A673 (cell line): ENCODE measurements around the gene ZC3H12C. TPM values are rescaled to one million over a fixed set of nuclear protein-coding genes. Genes with fewer than 3 reads are reported as not detected.

Experiments used
- BruUV-seq: library from RNA; stranded (reverse); fragments of 400-500 nt; replicated peaks from 2 replicates; lab custom pipeline; 2021; lab: Mats Ljungman, UMichigan
- CTCF ChIA-PET: fragments of 300-600 bp; sonication (Branson Sonifier 250); formaldehyde crosslinking; loops from one replicate; lab custom pipeline; 2022; ENCODE audit warnings: antibody characterized with exemption; lab: Charles Lee
- POLR2A ChIA-PET: fragments of 300-600 bp; sonication (Branson Sonifier 250); formaldehyde crosslinking; loops from one replicate; lab custom pipeline; 2022; ENCODE audit warnings: antibody characterized with exemption; ENCODE audit not compliant: low non-redundant PET; lab: Charles Lee
- DNase-seq: peaks from one replicate; pipeline ENCODE4 v3.0.0-alpha.2; 2015; ENCODE audit warnings: low spot score
- H3K27ac ChIP-seq: fragments of 200-600 bp; sonication (generic); 2 replicates; pipeline ENCODE4 v1.5.1; 2016; ENCODE audit warnings: mixed run types, low read depth, mild to moderate bottlenecking, mixed read lengths, antibody characterized with exemption, low read length; ENCODE audit not compliant: poor library complexity, severe bottlenecking
- H3K27me3 ChIP-seq: fragments of 200-600 bp; sonication (generic); replicated peaks from 2 replicates; pipeline ENCODE4 v1.6.1; 2017; ENCODE audit warnings: mixed run types, low read depth, mild to moderate bottlenecking, mixed read lengths, antibody characterized with exemption, low read length; ENCODE audit not compliant: insufficient read depth, poor library complexity
- H3K36me3 ChIP-seq: fragments of 200-600 bp; sonication (generic); 2 replicates; pipeline ENCODE4 v1.6.1; 2016; ENCODE audit warnings: mixed run types, mild to moderate bottlenecking, mixed read lengths, antibody characterized with exemption, low read length; ENCODE audit not compliant: insufficient read depth, poor library complexity, severe bottlenecking
- H3K4me1 ChIP-seq: fragments of 200-600 bp; sonication (generic); 2 replicates; pipeline ENCODE4 v1.6.1; 2017; ENCODE audit warnings: mixed run types, mild to moderate bottlenecking, mixed read lengths, antibody characterized with exemption, low read length; ENCODE audit not compliant: insufficient read depth, poor library complexity, severe bottlenecking
- H3K4me3 ChIP-seq: fragments of 200-600 bp; sonication (generic); 2 replicates; pipeline ENCODE4 v1.5.1; 2016; ENCODE audit warnings: low read depth, mixed run types, mild to moderate bottlenecking, mixed read lengths, low read length; ENCODE audit not compliant: poor library complexity, severe bottlenecking
- H3K9me3 ChIP-seq: fragments of 200-600 bp; sonication (generic); 2 replicates; pipeline ENCODE4 v1.6.1; 2016; ENCODE audit warnings: mixed run types, low read depth, mild to moderate bottlenecking, mixed read lengths, antibody characterized with exemption, low read length; ENCODE audit not compliant: poor library complexity, severe bottlenecking
- CTCF ChIP-seq: fragments of 300-800, 200-600 bp; sonication (generic); conservative IDR thresholded peaks from 2 replicates; pipeline ENCODE4 v1.5.1; 2017; ENCODE audit warnings: low read depth, mild to moderate bottlenecking, antibody characterized with exemption, low read length, moderate library complexity, mixed read lengths
- EZH2 ChIP-seq: fragments of 200-600 bp; sonication (generic); IDR thresholded peaks from 2 replicates; pipeline ENCODE4 v1.6.1; 2017; ENCODE audit warnings: borderline replicate concordance, low read depth, mild to moderate bottlenecking, mixed read lengths, antibody characterized with exemption, low read length; ENCODE audit not compliant: poor library complexity, severe bottlenecking
- intact Hi-C: fragments of 100-400 bp; cut with micrococcal nuclease; formaldehyde crosslinking; loops from one replicate; pipeline ENCODE4 v1.10.0; 2022; ENCODE audit not compliant: unreplicated experiment
- total RNA-seq: library from RNA; stranded (reverse); gene quantifications from 2 replicates; pipeline ENCODE4 v1.2.3, GENCODE V29; 2021

The ZC3H12C gene
- total RNA-seq, 1 experiment from 2014 or later: 21.7 TPM

DNA sequence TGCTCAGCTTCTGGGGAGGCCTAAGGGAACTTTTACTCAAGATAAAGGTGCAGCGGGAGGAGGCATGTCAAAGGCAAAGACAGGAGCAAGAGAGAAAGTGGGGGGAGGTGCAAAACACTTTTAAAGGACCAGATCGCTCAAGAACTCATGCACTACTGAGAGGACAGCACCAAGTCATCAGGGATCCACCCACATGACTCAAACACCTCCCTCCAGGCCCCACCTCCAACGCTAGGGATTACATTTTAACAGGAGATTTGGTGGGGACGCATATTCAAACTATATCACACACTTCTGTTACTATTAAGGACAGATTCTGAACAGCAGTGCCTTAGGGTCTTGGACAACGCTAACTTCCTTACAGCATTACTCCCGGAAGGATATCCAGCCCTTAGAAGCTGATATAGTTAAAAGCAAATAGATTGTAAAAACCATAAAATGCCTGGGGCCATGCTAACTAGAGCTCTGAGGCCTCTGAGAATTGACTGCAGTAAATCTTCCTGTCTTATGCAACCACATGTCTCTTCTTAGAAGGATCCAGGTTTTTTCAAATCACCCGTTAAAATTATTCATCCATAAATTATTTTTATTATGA, 16.7 kb upstream of the ZC3H12C start:
- H3K36me3 ChIP-seq: no peaks in the 10 kb centered on the region
- H3K4me1 ChIP-seq: peaks cover 42% of the 10 kb centered on the region
- intact Hi-C loops: loop anchor here (2.0 to 10.0 kb wide), 2 partner anchors 106 to 298 kb away; no protein-coding TSS in a partner anchor
- H3K27ac ChIP-seq: peak overlapping the region; percentile 82
- no peaks in the 10 kb centered on the region for H3K27me3 ChIP-seq
- TF ChIP-seq EZH2: no peak
- peak overlapping the region; percentile 4 for H3K4me3 ChIP-seq
- POLR2A ChIA-PET: interaction anchor here (0.6 kb wide), 1 partner anchor 12 kb away, joined by 3 read pairs; no protein-coding TSS in a partner anchor
- CTCF ChIA-PET: no interaction called here
- no TSS peak for BruUV-seq
- peak; percentile 97 for DNase-seq
- H3K9me3 ChIP-seq: peaks cover 8% of the 10 kb centered on the region

GRCh38 chr11:110077346-110077745, 15.8 kb upstream of the ZC3H12C start:
- TF ChIP-seq CTCF: no peak
- no peak for TF ChIP-seq EZH2
- Histone ChIP-seq H3K36me3 (no peaks in the 10 kb centered on the region), H3K4me3 (no peak overlapping the region), H3K9me3 (peaks cover 8% of the 10 kb centered on the region), H3K27ac (peak overlapping the region; percentile 82), H3K4me1 (peaks cover 42% of the 10 kb centered on the region), H3K27me3 (no peaks in the 10 kb centered on the region)
- DNase-seq: no peak
- POLR2A ChIA-PET: interaction anchor here (0.7 kb wide), 1 partner anchor 20 kb away, joined by 3 read pairs; no protein-coding TSS in a partner anchor
- intact Hi-C loops: loop anchor here (2.0 to 10.0 kb wide), 2 partner anchors 107 to 297 kb away; no protein-coding TSS in a partner anchor
- CTCF ChIA-PET: interaction anchor here (1.0 kb wide), 1 partner anchor 15 kb away, joined by 3 read pairs; no protein-coding TSS in a partner anchor
- BruUV-seq: no TSS peak

GRCh38 chr11:110077831-110078325, 15.3 kb upstream of the ZC3H12C start:
- DNase-seq: peak; percentile 56
- no TSS peak for BruUV-seq
- no peak overlapping the region for H3K4me3 ChIP-seq
- no peak for TF ChIP-seq CTCF
- no peak for TF ChIP-seq EZH2
- ChIA-PET POLR2A (no interaction called here), CTCF (interaction anchor here (1.0 kb wide), 1 partner anchor 15 kb away, joined by 3 read pairs; no protein-coding TSS in a partner anchor)
- H3K36me3 ChIP-seq: no peaks in the 10 kb centered on the region
- peaks cover 40% of the 10 kb centered on the region for H3K4me1 ChIP-seq
- H3K9me3 ChIP-seq: peaks cover 8% of the 10 kb centered on the region
- H3K27ac ChIP-seq: peak overlapping the region; percentile 15
- intact Hi-C loops: loop anchor here (2.0 to 10.0 kb wide), 2 partner anchors 107 to 297 kb away; no protein-coding TSS in a partner anchor
- H3K27me3 ChIP-seq: no peaks in the 10 kb centered on the region
